Esophagus squamous epithelium (tissue), 5 donors: ENCODE measurements around the gene GABBR1. TPM values are rescaled to one million over a fixed set of nuclear protein-coding genes. Genes with fewer than 3 reads are reported as not detected.

Experiments used
- DNase-seq: peaks from one replicate; lab custom pipeline; 2025; lab: John Stamatoyannopoulos, UW
- H3K27ac ChIP-seq, 4 donors: fragments of 200-600 bp; sonication (generic); one replicate each; pipeline ENCODE4 v1.5.1; 2016 to 2019; ENCODE audit warnings: mild to moderate bottlenecking in 1 of 4
- H3K27me3 ChIP-seq, 4 donors: fragments of 200-600 bp; sonication (generic); 1 replicate in 3 of 4; 2 replicates in 1 of 4; pipeline versions ENCODE4 v1.5.1 to v1.6.0; 2017 to 2021; ENCODE audit warnings: antibody characterized with exemption in 1 of 4
- H3K36me3 ChIP-seq, 3 donors: fragments of 200-600 bp; sonication (generic); one replicate each; pipeline ENCODE4 v1.5.1; 2016 to 2019
- H3K4me1 ChIP-seq, 3 donors: fragments of 200-600 bp; sonication (generic); one replicate each; pipeline ENCODE4 v1.5.1; 2017 to 2019
- H3K4me3 ChIP-seq, 4 donors: fragments of 200-600 bp; sonication (generic); 1 replicate in 3 of 4; 2 replicates in 1 of 4; pipeline ENCODE4 v1.5.1; 2016 to 2019; ENCODE audit warnings: mild to moderate bottlenecking in 2 of 4, moderate library complexity in 1 of 4
- H3K9me3 ChIP-seq, 3 donors: fragments of 200-600 bp; sonication (generic); one replicate each; pipeline ENCODE4 v1.5.1; 2016 to 2019
- POLR2A ChIP-seq, 4 donors: fragments of 450-650 bp; IDR thresholded peaks; one replicate each; pipeline ENCODE4 v1.6.1; 2017; ENCODE audit warnings: antibody characterized with exemption in 4 of 4, mild to moderate bottlenecking in 4 of 4, moderate library complexity in 3 of 4
- WGBS, 2 donors: methylation state at CpG; one replicate each; pipeline ENCODE4 v1.1.5; 2018; 5-methylcytosine and 5-hydroxymethylcytosine counted together
- intact Hi-C: fragments of 100-400 bp; cut with DNase I; formaldehyde crosslinking; loops from one replicate; pipeline ENCODE4 v1.15.0; 2022
- total RNA-seq, 4 donors: library from RNA; depleted of rRNA; stranded (reverse); fragments of >200 nt; gene quantifications; one replicate each; pipeline ENCODE4 v1.1.0, GENCODE V29; 2016
- TF ChIP-seq, protein P1 (sequence below), 6 experiments: fragments of 450-650 bp in 4 of 6; fragments of 200-600 bp in 2 of 6; sonication (generic) in 2 of 6; IDR thresholded peaks; one replicate each; pipeline ENCODE4 v1.5.1; 2016 to 2019; ENCODE audit warnings: antibody characterized with exemption in 6 of 6, mild to moderate bottlenecking in 4 of 6, moderate library complexity in 4 of 6
- donor health status: DM: yes; HTN: yes; CAD: no.

The GABBR1 gene
- total RNA-seq, 4 donors from 2014 or later = 4.1 to 19.5 (median 8.5) TPM

GRCh38 chr6:29532320-29532951, 100.5 kb downstream of the GABBR1 start:
- Histone ChIP-seq H3K27me3 (no peaks in the 10 kb centered on the region), H3K9me3 (no peaks in the 10 kb centered on the region), H3K4me3 (no peak overlapping the region), H3K27ac (no peak overlapping the region), H3K36me3 (no peaks in the 10 kb centered on the region), H3K4me1 (no peaks in the 10 kb centered on the region)
- intact Hi-C loops = no loop called here
- WGBS, 2 donors = 80% methylated on average over 1 of the region's 2 CpGs; no CpG with 5 or more reads in 1 of the 2 donors
- DNase-seq = no peak
- TF ChIP-seq POLR2A (IDR thresholded peaks at IDR 0.05) = no peak
- TF ChIP-seq, protein P1, sequence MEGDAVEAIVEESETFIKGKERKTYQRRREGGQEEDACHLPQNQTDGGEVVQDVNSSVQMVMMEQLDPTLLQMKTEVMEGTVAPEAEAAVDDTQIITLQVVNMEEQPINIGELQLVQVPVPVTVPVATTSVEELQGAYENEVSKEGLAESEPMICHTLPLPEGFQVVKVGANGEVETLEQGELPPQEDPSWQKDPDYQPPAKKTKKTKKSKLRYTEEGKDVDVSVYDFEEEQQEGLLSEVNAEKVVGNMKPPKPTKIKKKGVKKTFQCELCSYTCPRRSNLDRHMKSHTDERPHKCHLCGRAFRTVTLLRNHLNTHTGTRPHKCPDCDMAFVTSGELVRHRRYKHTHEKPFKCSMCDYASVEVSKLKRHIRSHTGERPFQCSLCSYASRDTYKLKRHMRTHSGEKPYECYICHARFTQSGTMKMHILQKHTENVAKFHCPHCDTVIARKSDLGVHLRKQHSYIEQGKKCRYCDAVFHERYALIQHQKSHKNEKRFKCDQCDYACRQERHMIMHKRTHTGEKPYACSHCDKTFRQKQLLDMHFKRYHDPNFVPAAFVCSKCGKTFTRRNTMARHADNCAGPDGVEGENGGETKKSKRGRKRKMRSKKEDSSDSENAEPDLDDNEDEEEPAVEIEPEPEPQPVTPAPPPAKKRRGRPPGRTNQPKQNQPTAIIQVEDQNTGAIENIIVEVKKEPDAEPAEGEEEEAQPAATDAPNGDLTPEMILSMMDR (IDR thresholded peaks at IDR 0.05) = no peak

DNA sequence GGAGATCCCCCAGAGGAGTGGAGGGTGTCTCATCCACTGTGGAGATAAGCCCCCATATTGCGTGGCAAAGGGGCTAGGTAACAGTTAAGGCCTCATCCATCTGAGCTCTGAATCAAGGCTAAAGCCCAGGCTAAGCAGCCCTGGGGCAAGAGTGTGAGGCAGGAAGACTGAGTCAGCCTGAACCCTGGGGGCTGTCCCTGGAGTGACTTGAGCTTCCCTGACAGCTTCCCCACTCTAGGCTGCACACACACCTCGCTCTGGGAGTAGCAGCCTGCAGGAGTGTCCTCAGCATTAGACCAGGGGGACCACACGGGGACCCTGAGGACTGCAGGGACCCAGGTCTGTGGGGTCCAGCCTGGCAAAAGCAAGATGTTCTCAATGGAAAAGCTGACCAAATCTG, 101.3 kb downstream of the GABBR1 start:
- intact Hi-C loops = no loop called here
- Histone ChIP-seq H3K36me3 (no peaks in the 10 kb centered on the region), H3K27ac (no peak overlapping the region), H3K4me3 (no peak overlapping the region), H3K9me3 (no peaks in the 10 kb centered on the region), H3K27me3 (no peaks in the 10 kb centered on the region), H3K4me1 (no peaks in the 10 kb centered on the region)
- WGBS, 2 donors = 60% methylated on average over 1 of the region's 3 CpGs
- TF ChIP-seq, protein P1 (IDR thresholded peaks at IDR 0.05) = no peak
- no peak for TF ChIP-seq POLR2A (IDR thresholded peaks at IDR 0.05)
- no peak for DNase-seq

DNA sequence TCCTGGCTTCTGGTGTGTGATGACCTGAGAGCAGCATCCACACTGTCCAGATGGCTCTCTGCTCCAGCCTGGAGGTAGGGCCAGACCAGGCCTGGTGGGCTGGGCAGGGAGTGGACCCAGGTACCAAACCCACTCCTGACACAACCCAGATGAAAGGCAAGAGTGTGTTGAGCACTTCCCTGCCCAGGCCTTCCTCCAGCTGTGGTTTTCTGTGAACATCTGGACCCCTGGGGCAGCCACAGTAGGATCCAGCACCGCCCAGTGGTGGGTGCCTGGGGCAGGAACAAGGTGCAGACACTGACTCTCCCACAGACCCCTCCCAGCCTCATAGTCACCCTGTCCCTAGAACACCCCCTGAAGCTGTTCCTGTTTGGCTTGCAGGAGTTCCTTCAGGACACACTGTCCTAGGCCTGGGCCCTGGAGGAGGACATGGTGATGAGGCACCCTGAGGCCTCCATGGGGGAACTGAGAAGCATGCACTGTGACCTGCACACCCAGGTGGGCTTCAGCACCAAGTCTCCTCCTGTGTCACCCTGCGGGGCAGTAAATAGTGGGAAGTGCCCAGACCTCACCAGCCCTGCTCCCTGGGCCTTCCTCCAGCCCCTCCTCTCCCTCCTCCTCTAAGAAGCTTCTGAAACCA, 102.2 kb downstream of the GABBR1 start:
- no peak for TF ChIP-seq POLR2A (IDR thresholded peaks at IDR 0.05)
- TF ChIP-seq, protein P1 (IDR thresholded peaks at IDR 0.05) = no peak
- 100% methylated on average over 2 of the region's 2 CpGs; no CpG with 5 or more reads in 1 of the 2 donors for WGBS, 2 donors
- H3K27ac ChIP-seq = no peak overlapping the region
- intact Hi-C loops = no loop called here
- no peaks in the 10 kb centered on the region for H3K4me1 ChIP-seq
- no peaks in the 10 kb centered on the region for H3K9me3 ChIP-seq
- no peaks in the 10 kb centered on the region for H3K27me3 ChIP-seq
- no peaks in the 10 kb centered on the region for H3K36me3 ChIP-seq
- no peak overlapping the region for H3K4me3 ChIP-seq
- DNase-seq = no peak

- H3K36me3 ChIP-seq = no peaks in the 10 kb centered on the region
- 67 to 100% methylated on average over 1 to 2 of the region's 3 CpGs for WGBS, 2 donors
- no peaks in the 10 kb centered on the region for H3K9me3 ChIP-seq
- H3K27ac ChIP-seq = no peak overlapping the region
- DNase-seq = no peak
- no peaks in the 10 kb centered on the region for H3K4me1 ChIP-seq
- TF ChIP-seq, protein P1 (IDR thresholded peaks at IDR 0.05) = no peak
- no peak for TF ChIP-seq POLR2A (IDR thresholded peaks at IDR 0.05)
- intact Hi-C loops = no loop called here
- H3K27me3 ChIP-seq = no peaks in the 10 kb centered on the region
- no peak overlapping the region for H3K4me3 ChIP-seq
Measured at GRCh38 chr6:29529956-29530355, 103.0 kb downstream of the GABBR1 start.

- Histone ChIP-seq H3K27ac (no peak overlapping the region), H3K4me1 (no peaks in the 10 kb centered on the region), H3K36me3 (no peaks in the 10 kb centered on the region), H3K27me3 (no peaks in the 10 kb centered on the region), H3K4me3 (no peak overlapping the region), H3K9me3 (no peaks in the 10 kb centered on the region)
- no CpG with 5 or more reads among the region's 2 CpGs for WGBS, 2 donors
- TF ChIP-seq POLR2A (IDR thresholded peaks at IDR 0.05) = no peak
- TF ChIP-seq, protein P1 (IDR thresholded peaks at IDR 0.05) = no peak
- no peak for DNase-seq
- intact Hi-C loops = no loop called here
Measured at GRCh38 chr6:29528988-29529560, 103.9 kb downstream of the GABBR1 start.
